SH-SY5Y (cell line): ENCODE measurements around the gene CABLES1.

Source experiments
- GATA2 ChIP-seq: IDR thresholded peaks from 2 replicates; pipeline ENCODE4 v1.6.1; 2011; ENCODE audit warnings: mild to moderate bottlenecking, low read depth, low read length
- GATA3 ChIP-seq: IDR thresholded peaks from 2 replicates; pipeline ENCODE4 v1.6.1; 2011; ENCODE audit warnings: low read depth, mild to moderate bottlenecking, low read length, moderate library complexity

DNA sequence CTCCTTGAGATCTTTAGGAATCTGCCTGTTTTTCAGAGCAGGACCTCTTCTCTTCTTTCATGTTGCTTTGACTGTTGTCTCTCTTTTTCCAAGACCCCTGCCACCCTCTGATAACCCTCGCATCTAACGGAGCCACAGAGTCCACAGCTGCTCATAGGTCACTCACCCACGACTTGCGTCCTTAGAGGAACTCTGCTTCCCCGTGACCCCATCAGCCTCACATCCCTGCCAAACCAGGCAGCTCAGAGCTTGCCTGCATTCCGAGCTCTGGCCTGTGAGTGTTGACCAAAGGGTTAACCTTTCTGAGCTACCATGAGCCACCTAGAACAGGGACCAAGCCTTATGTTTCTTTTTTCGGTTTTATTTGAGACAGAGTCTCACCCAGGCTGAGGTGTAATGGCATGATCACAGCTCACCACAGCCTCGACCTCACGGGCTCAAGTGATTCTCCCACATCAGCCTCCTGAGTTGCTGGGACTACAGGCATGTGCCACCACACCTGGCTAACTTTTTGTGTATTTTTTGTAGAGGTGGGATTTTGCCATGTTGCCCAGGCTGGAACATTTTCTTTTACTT is 36.4 kb downstream of the CABLES1 start:
- TF ChIP-seq GATA2 (no peak), GATA3 (no peak)
